ENCODE data around the gene CUL5. TPM values are rescaled to one million over a fixed set of nuclear protein-coding genes. Genes with fewer than 3 reads are reported as not detected.

CUL5 gene
- total RNA-seq, 1 experiment from 2014 or later, result 75.4 TPM

DNA sequence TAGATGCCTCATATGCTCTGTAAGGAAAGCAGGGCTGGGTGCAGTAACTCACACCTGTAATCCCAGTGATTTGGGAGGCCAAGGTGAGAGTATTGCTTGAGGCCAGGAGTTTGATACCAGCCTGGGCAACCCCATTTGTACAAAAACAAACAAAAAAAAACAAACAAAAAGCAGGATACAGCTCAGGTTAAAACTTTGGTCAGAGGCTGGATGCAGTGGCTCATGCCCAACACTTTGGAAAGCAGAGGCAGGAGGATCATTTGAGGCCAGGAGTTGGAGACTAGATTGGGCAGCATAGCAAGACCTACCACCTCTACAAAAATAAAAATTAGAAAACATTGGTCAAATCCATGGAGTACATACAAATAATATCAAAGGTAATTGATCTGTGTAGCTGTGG is 7.9 kb downstream of the CUL5 start:
- Mint-ChIP-seq H3K27me3 (ENCODE audit: insufficient read depth, unreplicated experiment) (no peaks in the 10 kb centered on the region), H3K27ac (ENCODE audit: unreplicated experiment) (no peak overlapping the region), H3K4me1 (ENCODE audit: low read depth, unreplicated experiment) (peaks cover 17% of the 10 kb centered on the region), H3K9me3 (ENCODE audit: unreplicated experiment) (no peaks in the 10 kb centered on the region), H3K4me3 (ENCODE audit: unreplicated experiment) (no peak overlapping the region), H3K36me3 (ENCODE audit: insufficient read depth, unreplicated experiment) (peaks cover 16% of the 10 kb centered on the region)
- H3K27me3 ChIP-seq (replicated peaks; ENCODE audit: control insufficient read depth, insufficient read depth, low read length), result no peaks in the 10 kb centered on the region
- H3K9me3 ChIP-seq, result no peaks in the 10 kb centered on the region
- ChIA-PET POLR2A (no interaction called here), CTCF (no interaction called here)
- no peak overlapping the region for H3K4me3 ChIP-seq (ENCODE audit: low read depth, low read length)
- intact Hi-C loops (cut with micrococcal nuclease; ENCODE audit: unreplicated experiment), result no loop called here
- DNase-seq, result no peak
- no TSS peak for BruUV-seq (replicated peaks)
- no peaks in the 10 kb centered on the region for H3K36me3 ChIP-seq (ENCODE audit: control insufficient read depth, insufficient read depth, low read length)
- H3K4me1 ChIP-seq, result peaks cover 20% of the 10 kb centered on the region; the same call in 1 of the 2 replicates
- TF ChIP-seq, protein P1, sequence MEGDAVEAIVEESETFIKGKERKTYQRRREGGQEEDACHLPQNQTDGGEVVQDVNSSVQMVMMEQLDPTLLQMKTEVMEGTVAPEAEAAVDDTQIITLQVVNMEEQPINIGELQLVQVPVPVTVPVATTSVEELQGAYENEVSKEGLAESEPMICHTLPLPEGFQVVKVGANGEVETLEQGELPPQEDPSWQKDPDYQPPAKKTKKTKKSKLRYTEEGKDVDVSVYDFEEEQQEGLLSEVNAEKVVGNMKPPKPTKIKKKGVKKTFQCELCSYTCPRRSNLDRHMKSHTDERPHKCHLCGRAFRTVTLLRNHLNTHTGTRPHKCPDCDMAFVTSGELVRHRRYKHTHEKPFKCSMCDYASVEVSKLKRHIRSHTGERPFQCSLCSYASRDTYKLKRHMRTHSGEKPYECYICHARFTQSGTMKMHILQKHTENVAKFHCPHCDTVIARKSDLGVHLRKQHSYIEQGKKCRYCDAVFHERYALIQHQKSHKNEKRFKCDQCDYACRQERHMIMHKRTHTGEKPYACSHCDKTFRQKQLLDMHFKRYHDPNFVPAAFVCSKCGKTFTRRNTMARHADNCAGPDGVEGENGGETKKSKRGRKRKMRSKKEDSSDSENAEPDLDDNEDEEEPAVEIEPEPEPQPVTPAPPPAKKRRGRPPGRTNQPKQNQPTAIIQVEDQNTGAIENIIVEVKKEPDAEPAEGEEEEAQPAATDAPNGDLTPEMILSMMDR (IDR thresholded peaks at IDR 0.05; ENCODE audit: insufficient read depth in 1 of 2, low read depth in 1 of 2, low read length in 1 of 2, severe bottlenecking in 1 of 2, unreplicated experiment in 1 of 2), result no peak

DNA sequence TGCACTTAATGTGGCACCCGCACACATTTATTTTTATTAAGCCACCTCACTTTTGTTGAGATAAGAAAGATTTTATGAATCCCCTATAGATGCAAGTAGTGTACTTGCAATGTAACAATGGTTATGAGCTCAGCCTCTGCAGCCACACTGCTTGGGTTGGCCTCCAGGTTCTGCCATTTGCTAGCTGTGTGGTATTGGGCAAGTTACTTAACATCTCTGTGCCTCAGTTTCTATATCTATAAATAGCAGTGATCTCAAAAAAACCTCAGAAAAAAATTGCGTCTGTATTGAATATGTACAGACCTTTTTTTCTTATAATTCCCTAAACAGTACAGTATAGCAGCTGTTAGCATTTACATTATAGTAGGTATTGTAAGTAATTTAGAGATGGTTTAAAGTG is 10.0 kb downstream of the CUL5 start:
- Mint-ChIP-seq H3K27me3 (ENCODE audit: insufficient read depth, unreplicated experiment) (no peaks in the 10 kb centered on the region), H3K4me1 (ENCODE audit: low read depth, unreplicated experiment) (peaks cover 17% of the 10 kb centered on the region), H3K4me3 (ENCODE audit: unreplicated experiment) (no peak overlapping the region), H3K9me3 (ENCODE audit: unreplicated experiment) (no peaks in the 10 kb centered on the region), H3K27ac (ENCODE audit: unreplicated experiment) (no peak overlapping the region), H3K36me3 (ENCODE audit: insufficient read depth, unreplicated experiment) (peaks cover 16% of the 10 kb centered on the region)
- H3K9me3 ChIP-seq, result no peaks in the 10 kb centered on the region
- H3K27me3 ChIP-seq (replicated peaks; ENCODE audit: control insufficient read depth, insufficient read depth, low read length), result no peaks in the 10 kb centered on the region
- H3K4me3 ChIP-seq (ENCODE audit: low read depth, low read length), result no peak overlapping the region
- ChIA-PET POLR2A (no interaction called here), CTCF (interaction anchor here (1.5 kb wide), 1 partner anchor 10 kb away, joined by 8 read pairs; the partner anchor contains the start of gene CUL5)
- no peaks in the 10 kb centered on the region for H3K36me3 ChIP-seq (ENCODE audit: control insufficient read depth, insufficient read depth, low read length)
- TF ChIP-seq, protein P1 (IDR thresholded peaks at IDR 0.05; ENCODE audit: insufficient read depth in 1 of 2, low read depth in 1 of 2, low read length in 1 of 2, severe bottlenecking in 1 of 2, unreplicated experiment in 1 of 2), result no peak
- H3K4me1 ChIP-seq, result peaks cover 15% of the 10 kb centered on the region; the same call in 1 of the 2 replicates
- BruUV-seq (replicated peaks), result no TSS peak
- DNase-seq, result no peak
- intact Hi-C loops (cut with micrococcal nuclease; ENCODE audit: unreplicated experiment), result no loop called here

DNA sequence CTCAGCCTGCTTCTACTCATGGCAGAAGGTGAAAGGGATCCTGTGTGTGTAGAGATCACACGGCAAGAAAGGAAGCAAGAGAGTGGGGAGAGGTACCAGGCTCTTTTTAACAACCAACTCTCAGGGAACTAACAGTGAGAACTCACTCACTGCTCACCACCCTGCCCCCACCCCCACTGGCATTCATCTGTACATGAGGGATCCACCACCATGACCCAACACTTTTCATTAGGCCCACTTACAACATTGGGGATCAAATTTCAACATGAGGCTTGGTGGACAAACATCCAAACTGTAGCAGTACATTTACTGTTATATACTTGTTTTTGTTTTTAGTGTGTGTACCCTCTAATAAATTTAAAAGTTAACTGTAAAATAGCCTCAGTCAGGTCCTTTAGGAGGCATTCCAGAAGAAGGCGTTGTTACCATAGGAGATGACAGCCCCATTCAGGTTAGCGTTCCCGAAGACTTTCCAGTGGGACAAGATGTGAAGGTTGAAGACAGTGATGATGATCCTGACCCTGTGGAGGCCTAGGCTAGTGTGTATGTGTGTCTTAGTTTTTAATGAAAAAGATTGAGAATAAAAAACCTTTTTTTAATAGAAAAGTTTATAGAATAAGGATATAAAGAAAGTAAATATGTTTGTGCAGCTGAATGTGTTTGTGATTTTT is 11.3 kb downstream of the CUL5 start:
- no peaks in the 10 kb centered on the region for H3K9me3 Mint-ChIP-seq (ENCODE audit: unreplicated experiment)
- H3K36me3 Mint-ChIP-seq (ENCODE audit: insufficient read depth, unreplicated experiment), result peaks cover 16% of the 10 kb centered on the region
- H3K27ac Mint-ChIP-seq (ENCODE audit: unreplicated experiment), result no peak overlapping the region
- H3K36me3 ChIP-seq (ENCODE audit: control insufficient read depth, insufficient read depth, low read length), result no peaks in the 10 kb centered on the region
- TF ChIP-seq, protein P1 (IDR thresholded peaks at IDR 0.05; ENCODE audit: insufficient read depth in 1 of 2, low read depth in 1 of 2, low read length in 1 of 2, severe bottlenecking in 1 of 2, unreplicated experiment in 1 of 2), result no peak
- H3K4me1 Mint-ChIP-seq (ENCODE audit: low read depth, unreplicated experiment), result peaks cover 14% of the 10 kb centered on the region
- no peak overlapping the region for H3K4me3 ChIP-seq (ENCODE audit: low read depth, low read length)
- ChIA-PET POLR2A (no interaction called here), CTCF (no interaction called here)
- intact Hi-C loops (cut with micrococcal nuclease; ENCODE audit: unreplicated experiment), result no loop called here
- no peaks in the 10 kb centered on the region for H3K9me3 ChIP-seq
- H3K27me3 Mint-ChIP-seq (ENCODE audit: insufficient read depth, unreplicated experiment), result no peaks in the 10 kb centered on the region
- no peaks in the 10 kb centered on the region for H3K27me3 ChIP-seq (replicated peaks; ENCODE audit: control insufficient read depth, insufficient read depth, low read length)
- no TSS peak for BruUV-seq (replicated peaks)
- no peak overlapping the region for H3K4me3 Mint-ChIP-seq (ENCODE audit: unreplicated experiment)
- peaks cover 7% of the 10 kb centered on the region; the same call in 1 of the 2 replicates for H3K4me1 ChIP-seq
- no peak for DNase-seq
